Keratinocyte (primary cell): ENCODE results near the gene ATIC. TPM values are rescaled to one million over a fixed set of nuclear protein-coding genes. Genes with fewer than 3 reads are reported as not detected.

ENCODE experiments used
- DNase-seq: peaks from one replicate; pipeline ENCODE4 v3.0.0-alpha.2; 2011; ENCODE audit warnings: low read depth, missing footprints, low spot score
- FAIRE-seq: peaks from 2 replicates; lab custom pipeline; 2011; peaks lifted over from hg19 to GRCh38; lab: Jason Lieb, UNC
- H2AFZ ChIP-seq: 2 replicates; pipeline ENCODE4 v1.6.0; 2012; ENCODE audit warnings: low read length, control low read depth, inconsistent platforms; ENCODE audit not compliant: control insufficient read depth
- H3K27ac ChIP-seq: 2 replicates; pipeline ENCODE4 v1.5.1; 2011; ENCODE audit warnings: low read length; ENCODE audit not compliant: control insufficient read depth, insufficient read depth
- H3K27me3 ChIP-seq: 3 replicates; pipeline ENCODE4 v1.6.0; 2011; ENCODE audit warnings: low read length; ENCODE audit not compliant: control insufficient read depth, insufficient read depth; ENCODE audit errors: extremely low read depth
- H3K36me3 ChIP-seq, 2 experiments: 2 replicates in 1 of 2; 3 replicates in 1 of 2; pipeline ENCODE4 v1.5.1; 2011; ENCODE audit warnings: low read length in 2 of 2, mild to moderate bottlenecking in 1 of 2; ENCODE audit not compliant: control insufficient read depth in 2 of 2, insufficient read depth in 2 of 2; ENCODE audit errors: extremely low read depth in 1 of 2
- H3K4me1 ChIP-seq: 3 replicates; pipeline ENCODE4 v1.5.1; 2011; ENCODE audit warnings: low read length; ENCODE audit not compliant: control insufficient read depth, insufficient read depth; ENCODE audit errors: extremely low read depth
- H3K4me2 ChIP-seq: 3 replicates; pipeline ENCODE4 v1.6.0; 2011; ENCODE audit warnings: low read depth, low read length; ENCODE audit not compliant: control insufficient read depth, insufficient read depth; ENCODE audit errors: extremely low read depth
- H3K4me3 ChIP-seq, 3 experiments: fragments of 200-600 bp in 1 of 3; sonication (generic) in 1 of 3; 2 replicates in 2 of 3; 3 replicates in 1 of 3; pipeline ENCODE4 v1.5.1; 2011 to 2016; ENCODE audit warnings: low read length in 3 of 3, mild to moderate bottlenecking in 3 of 3, control low read depth in 2 of 3, inconsistent platforms in 1 of 3, low read depth in 1 of 3, mixed read lengths in 1 of 3, mixed run types in 1 of 3, moderate library complexity in 1 of 3; ENCODE audit not compliant: control insufficient read depth in 2 of 3, insufficient read depth in 2 of 3; ENCODE audit errors: extremely low read depth in 1 of 3
- H3K79me2 ChIP-seq: 2 replicates; pipeline ENCODE4 v1.6.0; 2012; ENCODE audit warnings: low read length; ENCODE audit not compliant: control insufficient read depth, insufficient read depth
- H3K9ac ChIP-seq: 3 replicates; pipeline ENCODE4 v1.6.0; 2011; ENCODE audit warnings: low read length; ENCODE audit not compliant: control insufficient read depth, insufficient read depth; ENCODE audit errors: extremely low read depth
- H3K9me1 ChIP-seq: 3 replicates; pipeline ENCODE4 v1.6.0; 2011; ENCODE audit warnings: low read length; ENCODE audit not compliant: control insufficient read depth, insufficient read depth; ENCODE audit errors: extremely low read depth
- H3K9me3 ChIP-seq: 2 replicates; pipeline ENCODE4 v1.5.1; 2012; ENCODE audit warnings: low read depth, low read length; ENCODE audit not compliant: control insufficient read depth
- H4K20me1 ChIP-seq: 3 replicates; pipeline ENCODE4 v1.6.0; 2011; ENCODE audit warnings: low read length; ENCODE audit not compliant: control insufficient read depth, insufficient read depth; ENCODE audit errors: extremely low read depth
- CTCF ChIP-seq, 3 experiments: IDR thresholded peaks in 1 of 3; conservative IDR thresholded peaks in 1 of 3; optimal IDR thresholded peaks in 1 of 3; 2 replicates in 2 of 3; 3 replicates in 1 of 3; pipeline versions ENCODE3 to v1.5.1; 2011; ENCODE audit warnings: low read length in 3 of 3, mild to moderate bottlenecking in 3 of 3, moderate library complexity in 2 of 3, control low read depth in 1 of 3, inconsistent platforms in 1 of 3; ENCODE audit not compliant: insufficient read depth in 2 of 3; ENCODE audit errors: extremely low read depth in 1 of 3
- EZH2 ChIP-seq: IDR thresholded peaks from one replicate; pipeline ENCODE4 v1.6.1; 2012; ENCODE audit warnings: inconsistent platforms, mild to moderate bottlenecking, low read length, moderate library complexity
- dilution Hi-C: fragments of 300-500 bp; cut with MboI; formaldehyde crosslinking; loops from one replicate; pipeline ENCODE4 v1.7.0; 2020; ENCODE audit warnings: low sequenced_read_pairs; ENCODE audit not compliant: extremely low pct_ligation_motif_present
- polyA plus RNA-seq, 5 experiments: library from polyadenylated mRNA; depleted of rRNA in 3 of 5; stranded (reverse) in 3 of 5; stranded (forward) in 1 of 5; unstranded in 1 of 5; fragments of >200 nt; gene quantifications; 1 replicate in 1 of 5; 2 replicates in 3 of 5; 3 replicates in 1 of 5; pipeline versions ENCODE4 v1.2.1 to v1.2.3, GENCODE V29; 2011 to 2012; ENCODE audit warnings: missing spikeins in 2 of 5, low read depth in 1 of 5, low replicate concordance in 1 of 5

The ATIC gene
- polyA plus RNA-seq, 1 donor (not counting 4 experiments of a cell fraction or from before 2014, with no cell fraction given) = 110 TPM

GRCh38 chr2:215357660-215358059, 45.8 kb downstream of the ATIC start:
- Histone ChIP-seq H4K20me1 (no peaks in the 10 kb centered on the region), H3K27ac (no peak overlapping the region), H3K9me1 (no peaks in the 10 kb centered on the region), H3K9ac (no peak overlapping the region), H3K4me1 (no peaks in the 10 kb centered on the region), H3K79me2 (no peaks in the 10 kb centered on the region), H2AFZ (no peak overlapping the region), H3K4me3 (no peak overlapping the region), H3K27me3 (no peaks in the 10 kb centered on the region), H3K9me3 (no peaks in the 10 kb centered on the region), H3K4me2 (no peak overlapping the region), H3K36me3 (peaks cover 0 to 7% of the 10 kb centered on the region in 2 experiments)
- dilution Hi-C loops = no loop called here
- no peak for FAIRE-seq
- no peak for TF ChIP-seq EZH2
- no peak for DNase-seq

- Histone ChIP-seq H3K9ac (no peak overlapping the region), H3K27ac (no peak overlapping the region), H3K4me3 (no peak overlapping the region), H3K9me1 (no peaks in the 10 kb centered on the region), H3K36me3 (peaks cover 0 to 7% of the 10 kb centered on the region in 2 experiments), H3K9me3 (no peaks in the 10 kb centered on the region), H4K20me1 (no peaks in the 10 kb centered on the region), H3K4me2 (no peak overlapping the region), H3K27me3 (no peaks in the 10 kb centered on the region), H3K4me1 (no peaks in the 10 kb centered on the region), H3K79me2 (no peaks in the 10 kb centered on the region), H2AFZ (no peak overlapping the region)
- dilution Hi-C loops = no loop called here
- DNase-seq (no peak), FAIRE-seq (no peak)
- TF ChIP-seq EZH2 (no peak), CTCF (optimal IDR thresholded peaks at IDR 0.05 in 1 of 3, IDR thresholded peaks at IDR 0.05 in 1 of 3, conservative IDR thresholded peaks at IDR 0.05 in 1 of 3; ENCODE audit: extremely low read depth in 1 of 3, insufficient read depth in 2 of 3, low read length in 3 of 3) (no peak)
These were observed 46.5 kb downstream of the ATIC start for GRCh38 chr2:215358312-215358845.
